ENCODE measurements around the gene ISG20.

DNA sequence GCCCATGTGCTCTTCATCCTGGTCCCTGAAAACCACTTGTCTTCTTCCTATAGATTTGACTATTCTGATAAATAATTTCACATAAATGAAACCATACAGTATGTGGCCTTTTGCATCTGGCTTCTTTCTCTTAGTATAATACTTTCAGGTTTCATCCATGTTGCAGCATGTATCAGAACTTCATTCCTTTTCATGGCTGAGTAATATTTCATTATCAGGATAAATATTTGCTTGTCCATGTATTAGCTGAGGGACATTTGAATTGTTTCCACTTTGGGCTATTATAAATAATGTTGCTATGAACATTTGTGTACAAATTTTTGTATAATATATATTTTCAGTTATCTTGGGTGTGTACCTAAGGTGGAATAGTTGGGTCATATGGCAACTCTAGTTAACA, 47.4 kb upstream of the ISG20 start:
- TF ChIP-seq, protein P1, sequence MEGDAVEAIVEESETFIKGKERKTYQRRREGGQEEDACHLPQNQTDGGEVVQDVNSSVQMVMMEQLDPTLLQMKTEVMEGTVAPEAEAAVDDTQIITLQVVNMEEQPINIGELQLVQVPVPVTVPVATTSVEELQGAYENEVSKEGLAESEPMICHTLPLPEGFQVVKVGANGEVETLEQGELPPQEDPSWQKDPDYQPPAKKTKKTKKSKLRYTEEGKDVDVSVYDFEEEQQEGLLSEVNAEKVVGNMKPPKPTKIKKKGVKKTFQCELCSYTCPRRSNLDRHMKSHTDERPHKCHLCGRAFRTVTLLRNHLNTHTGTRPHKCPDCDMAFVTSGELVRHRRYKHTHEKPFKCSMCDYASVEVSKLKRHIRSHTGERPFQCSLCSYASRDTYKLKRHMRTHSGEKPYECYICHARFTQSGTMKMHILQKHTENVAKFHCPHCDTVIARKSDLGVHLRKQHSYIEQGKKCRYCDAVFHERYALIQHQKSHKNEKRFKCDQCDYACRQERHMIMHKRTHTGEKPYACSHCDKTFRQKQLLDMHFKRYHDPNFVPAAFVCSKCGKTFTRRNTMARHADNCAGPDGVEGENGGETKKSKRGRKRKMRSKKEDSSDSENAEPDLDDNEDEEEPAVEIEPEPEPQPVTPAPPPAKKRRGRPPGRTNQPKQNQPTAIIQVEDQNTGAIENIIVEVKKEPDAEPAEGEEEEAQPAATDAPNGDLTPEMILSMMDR (IDR thresholded peaks at IDR 0.05; ENCODE audit: poor library complexity), result no peak
- TF ChIP-seq EZH2 (IDR thresholded peaks at IDR 0.05; ENCODE audit: borderline replicate concordance), result no peak
- no peak for TF ChIP-seq EZH2phosphoT487 (IDR thresholded peaks at IDR 0.05; ENCODE audit: low read depth, severe bottlenecking, unreplicated experiment)

All from hepatocyte (in vitro differentiated cells).